GM12878 (cell line): Measurements from ENCODE around the gene UBE2D1.

ENCODE experiments used
- CTCF ChIP-seq, 3 experiments: IDR thresholded peaks in 2 of 3; conservative IDR thresholded peaks in 1 of 3; 2 replicates each; pipeline ENCODE4 v1.5.1; 2011; ENCODE audit warnings: low read depth in 3 of 3, low read length in 3 of 3, mild to moderate bottlenecking in 3 of 3, control low read depth in 2 of 3, moderate library complexity in 2 of 3, inconsistent platforms in 1 of 3, mixed read lengths in 1 of 3; ENCODE audit not compliant: control insufficient read depth in 2 of 3, insufficient read depth in 1 of 3; ENCODE audit errors: extremely low read depth in 1 of 3
- ELK1 ChIP-seq: IDR thresholded peaks from 2 replicates; pipeline ENCODE4 v1.6.1; 2012; ENCODE audit warnings: low read depth, low read length, improper control_type of control experiment
- EZH2 ChIP-seq: IDR thresholded peaks from 2 replicates; pipeline ENCODE4 v1.6.1; 2012; ENCODE audit warnings: low read depth, mild to moderate bottlenecking, control low read depth, inconsistent platforms, low read length, borderline replicate concordance; ENCODE audit not compliant: control insufficient read depth
- POLR2A ChIP-seq: IDR thresholded peaks from 2 replicates; pipeline ENCODE4 v1.6.1; 2011; ENCODE audit warnings: low read depth, mild to moderate bottlenecking, low read length
- TF ChIP-seq, protein P1 (sequence below): fragments of 150-350 bp; IDR thresholded peaks from 2 replicates; pipeline ENCODE4 v1.6.1; 2016; ENCODE audit warnings: low read depth, low read length

DNA sequence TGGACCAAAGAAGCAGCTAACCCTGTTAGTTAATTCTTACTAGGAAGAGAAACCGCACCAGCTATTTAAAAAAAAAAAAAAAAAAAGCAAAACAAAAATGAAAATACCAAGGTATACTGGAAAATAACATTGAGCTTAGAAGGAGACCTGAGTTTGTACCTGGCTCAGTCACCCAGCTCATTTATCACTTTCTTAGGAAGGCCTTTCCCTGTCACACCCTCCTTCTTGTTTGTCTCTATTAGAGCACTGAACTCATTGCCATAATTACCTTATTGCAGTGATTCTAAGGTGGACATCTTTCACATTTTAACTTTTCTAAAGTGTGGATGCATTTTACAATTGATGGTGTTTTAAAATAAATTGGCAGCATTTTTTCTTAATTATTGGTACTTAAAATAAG is 24.1 kb downstream of the UBE2D1 start:
- TF ChIP-seq EZH2 = no peak
- TF ChIP-seq, protein P1, sequence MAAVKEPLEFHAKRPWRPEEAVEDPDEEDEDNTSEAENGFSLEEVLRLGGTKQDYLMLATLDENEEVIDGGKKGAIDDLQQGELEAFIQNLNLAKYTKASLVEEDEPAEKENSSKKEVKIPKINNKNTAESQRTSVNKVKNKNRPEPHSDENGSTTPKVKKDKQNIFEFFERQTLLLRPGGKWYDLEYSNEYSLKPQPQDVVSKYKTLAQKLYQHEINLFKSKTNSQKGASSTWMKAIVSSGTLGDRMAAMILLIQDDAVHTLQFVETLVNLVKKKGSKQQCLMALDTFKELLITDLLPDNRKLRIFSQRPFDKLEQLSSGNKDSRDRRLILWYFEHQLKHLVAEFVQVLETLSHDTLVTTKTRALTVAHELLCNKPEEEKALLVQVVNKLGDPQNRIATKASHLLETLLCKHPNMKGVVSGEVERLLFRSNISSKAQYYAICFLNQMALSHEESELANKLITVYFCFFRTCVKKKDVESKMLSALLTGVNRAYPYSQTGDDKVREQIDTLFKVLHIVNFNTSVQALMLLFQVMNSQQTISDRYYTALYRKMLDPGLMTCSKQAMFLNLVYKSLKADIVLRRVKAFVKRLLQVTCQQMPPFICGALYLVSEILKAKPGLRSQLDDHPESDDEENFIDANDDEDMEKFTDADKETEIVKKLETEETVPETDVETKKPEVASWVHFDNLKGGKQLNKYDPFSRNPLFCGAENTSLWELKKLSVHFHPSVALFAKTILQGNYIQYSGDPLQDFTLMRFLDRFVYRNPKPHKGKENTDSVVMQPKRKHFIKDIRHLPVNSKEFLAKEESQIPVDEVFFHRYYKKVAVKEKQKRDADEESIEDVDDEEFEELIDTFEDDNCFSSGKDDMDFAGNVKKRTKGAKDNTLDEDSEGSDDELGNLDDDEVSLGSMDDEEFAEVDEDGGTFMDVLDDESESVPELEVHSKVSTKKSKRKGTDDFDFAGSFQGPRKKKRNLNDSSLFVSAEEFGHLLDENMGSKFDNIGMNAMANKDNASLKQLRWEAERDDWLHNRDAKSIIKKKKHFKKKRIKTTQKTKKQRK = no peak
- TF ChIP-seq POLR2A = no peak
- TF ChIP-seq CTCF (IDR thresholded peaks at IDR 0.05 in 2 of 3, conservative IDR thresholded peaks at IDR 0.05 in 1 of 3; ENCODE audit: control insufficient read depth in 2 of 3, extremely low read depth in 1 of 3, insufficient read depth in 1 of 3, low read depth in 3 of 3, low read length in 3 of 3) = no peak
- no peak for TF ChIP-seq ELK1
